Gastroesophageal sphincter (tissue), 4 donors: Measurements from ENCODE around the gene ROS1. TPM values are rescaled to one million over a fixed set of nuclear protein-coding genes. Genes with fewer than 3 reads are reported as not detected.

Experiments used
- ATAC-seq: fragments of 150-250 bp; one replicate; pipeline ENCODE4 v1.9.1; 2016; ENCODE audit warnings: mild to moderate bottlenecking, moderate library complexity
- H3K27ac ChIP-seq, 4 donors: fragments of 200-600 bp; sonication (generic) in 3 of 4; 1 replicate in 3 of 4; 2 replicates in 1 of 4; pipeline ENCODE4 v1.5.1; 2016 to 2019
- H3K27me3 ChIP-seq: fragments of 200-600 bp; sonication (generic); one replicate; pipeline ENCODE4 v1.5.1; 2019
- H3K36me3 ChIP-seq, 2 donors: fragments of 200-600 bp; sonication (generic); one replicate each; pipeline ENCODE4 v1.5.1; 2019; ENCODE audit warnings: control low read depth in 1 of 2
- H3K4me1 ChIP-seq, 3 donors: fragments of 200-600 bp; sonication (generic); 1 replicate in 2 of 3; 2 replicates in 1 of 3; pipeline ENCODE4 v1.5.1; 2016 to 2019; ENCODE audit warnings: control low read depth in 2 of 3
- H3K4me3 ChIP-seq, 2 donors: fragments of 200-600 bp; sonication (generic); one replicate each; pipeline ENCODE4 v1.5.1; 2019; ENCODE audit warnings: mild to moderate bottlenecking in 1 of 2, moderate library complexity in 1 of 2
- H3K9me3 ChIP-seq, 3 donors: fragments of 200-600 bp; sonication (generic); one replicate each; pipeline ENCODE4 v1.5.1; 2017 to 2019; ENCODE audit warnings: control low read depth in 2 of 3
- EP300 ChIP-seq: sonication (generic); formaldehyde crosslinking; IDR thresholded peaks from one replicate; pipeline ENCODE4 v1.6.1; 2017; ENCODE audit warnings: antibody characterized with exemption, mild to moderate bottlenecking
- POLR2A ChIP-seq, 2 donors: fragments of 450-650 bp; IDR thresholded peaks; one replicate each; pipeline ENCODE4 v1.6.1; 2017; ENCODE audit warnings: antibody characterized with exemption in 2 of 2, mild to moderate bottlenecking in 2 of 2, moderate library complexity in 1 of 2
- POLR2AphosphoS5 ChIP-seq: sonication (generic); formaldehyde crosslinking; IDR thresholded peaks from one replicate; pipeline ENCODE4 v1.6.1; 2017; ENCODE audit warnings: antibody characterized with exemption
- WGBS, 2 donors: methylation state at CpG; one replicate each; pipeline ENCODE4 v1.1.5; 2018; ENCODE audit warnings: low coverage in 1 of 2; 5-methylcytosine and 5-hydroxymethylcytosine counted together
- total RNA-seq, 4 donors: library from RNA; depleted of rRNA; stranded (reverse); fragments of >200 nt; gene quantifications; one replicate each; pipeline ENCODE4 v1.1.0, GENCODE V29; 2016
- TF ChIP-seq, protein P1 (sequence below), 4 experiments: fragments of 200-600 bp in 2 of 4; fragments of 450-650 bp in 2 of 4; sonication (generic) in 1 of 4; IDR thresholded peaks; one replicate each; pipeline ENCODE4 v1.5.1; 2017 to 2019; ENCODE audit warnings: antibody characterized with exemption in 4 of 4, mild to moderate bottlenecking in 2 of 4, moderate library complexity in 2 of 4

Gene ROS1
- total RNA-seq, 4 donors from 2014 or later, result 0.13 TPM; not detected in 3

DNA sequence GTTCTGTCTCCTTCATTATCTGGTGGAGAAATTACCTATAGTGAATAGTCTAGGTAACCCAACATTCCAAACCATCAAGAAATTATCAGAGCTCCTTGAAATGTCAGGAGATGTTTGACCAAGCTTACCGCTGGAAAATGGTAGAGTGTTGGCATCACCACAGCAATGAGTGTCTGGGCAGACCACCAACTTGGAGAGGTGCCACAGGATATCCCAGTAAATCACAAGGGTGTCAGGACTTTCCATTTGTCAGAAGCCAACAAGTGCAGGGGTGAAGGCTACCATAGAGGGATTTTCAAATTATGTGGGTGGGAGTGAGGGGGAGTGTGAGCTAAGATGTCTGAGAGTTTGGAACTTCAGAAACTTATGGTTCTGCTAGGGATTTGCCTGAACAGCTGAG lies 87.2 kb downstream of the ROS1 start:
- Histone ChIP-seq H3K27ac (no peak overlapping the region), H3K4me3 (no peak overlapping the region), H3K4me1 (no peaks in the 10 kb centered on the region), H3K9me3 (no peaks in the 10 kb centered on the region), H3K27me3 (no peaks in the 10 kb centered on the region), H3K36me3 (no peaks in the 10 kb centered on the region)
- no peak for ATAC-seq
- WGBS, 2 donors, result 0 to 60% methylated on average over 1 of the region's 1 CpG
- TF ChIP-seq POLR2AphosphoS5 (no peak), POLR2A (IDR thresholded peaks at IDR 0.05) (no peak), EP300 (no peak)
- TF ChIP-seq, protein P1, sequence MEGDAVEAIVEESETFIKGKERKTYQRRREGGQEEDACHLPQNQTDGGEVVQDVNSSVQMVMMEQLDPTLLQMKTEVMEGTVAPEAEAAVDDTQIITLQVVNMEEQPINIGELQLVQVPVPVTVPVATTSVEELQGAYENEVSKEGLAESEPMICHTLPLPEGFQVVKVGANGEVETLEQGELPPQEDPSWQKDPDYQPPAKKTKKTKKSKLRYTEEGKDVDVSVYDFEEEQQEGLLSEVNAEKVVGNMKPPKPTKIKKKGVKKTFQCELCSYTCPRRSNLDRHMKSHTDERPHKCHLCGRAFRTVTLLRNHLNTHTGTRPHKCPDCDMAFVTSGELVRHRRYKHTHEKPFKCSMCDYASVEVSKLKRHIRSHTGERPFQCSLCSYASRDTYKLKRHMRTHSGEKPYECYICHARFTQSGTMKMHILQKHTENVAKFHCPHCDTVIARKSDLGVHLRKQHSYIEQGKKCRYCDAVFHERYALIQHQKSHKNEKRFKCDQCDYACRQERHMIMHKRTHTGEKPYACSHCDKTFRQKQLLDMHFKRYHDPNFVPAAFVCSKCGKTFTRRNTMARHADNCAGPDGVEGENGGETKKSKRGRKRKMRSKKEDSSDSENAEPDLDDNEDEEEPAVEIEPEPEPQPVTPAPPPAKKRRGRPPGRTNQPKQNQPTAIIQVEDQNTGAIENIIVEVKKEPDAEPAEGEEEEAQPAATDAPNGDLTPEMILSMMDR (IDR thresholded peaks at IDR 0.05), result no peak

DNA sequence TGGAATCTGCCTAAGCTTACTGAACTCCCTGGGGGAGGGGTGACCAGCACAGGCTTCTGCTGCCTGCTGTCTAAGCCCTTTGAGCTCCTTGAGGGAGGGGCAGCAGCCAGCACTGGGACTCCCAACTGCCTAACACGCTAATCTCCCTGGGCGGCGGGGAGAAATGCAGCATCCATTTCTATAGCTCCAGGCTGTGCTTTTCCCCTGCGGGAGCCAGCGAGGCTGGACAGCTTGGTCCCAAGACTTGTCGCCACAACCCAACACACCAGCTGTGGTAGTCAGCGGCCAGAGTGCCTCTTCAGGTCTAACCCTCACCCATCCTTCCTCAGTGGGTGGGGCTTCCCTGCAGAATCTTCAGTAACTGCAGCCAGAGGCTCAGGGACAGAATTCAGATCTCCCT lies 95.8 kb downstream of the ROS1 start:
- no CpG with 5 or more reads among the region's 7 CpGs for WGBS, 2 donors
- H3K27me3 ChIP-seq, result no peaks in the 10 kb centered on the region
- ATAC-seq, result no peak

DNA sequence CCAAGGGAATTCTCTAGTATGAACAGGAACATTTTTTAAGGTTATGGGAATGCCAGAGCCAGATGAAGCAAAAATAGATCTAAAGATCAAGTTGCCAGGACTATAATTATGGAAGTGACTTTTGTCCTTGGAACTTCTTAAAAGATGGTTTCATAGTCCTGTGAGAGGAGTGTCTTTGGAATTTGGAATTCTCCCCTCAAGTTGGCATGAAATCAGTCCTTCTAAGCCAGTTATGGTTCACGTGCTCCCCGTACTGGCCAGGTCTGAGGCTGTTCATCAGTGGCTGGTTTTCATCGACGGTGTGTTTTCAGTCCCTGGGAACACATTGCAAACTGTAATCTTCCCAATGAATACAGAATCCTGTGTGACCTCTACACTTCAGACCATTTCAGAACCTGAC lies 97.2 kb downstream of the ROS1 start:
- Histone ChIP-seq H3K27me3 (no peaks in the 10 kb centered on the region), H3K4me3 (no peak overlapping the region), H3K9me3 (no peaks in the 10 kb centered on the region), H3K4me1 (no peaks in the 10 kb centered on the region), H3K36me3 (no peaks in the 10 kb centered on the region), H3K27ac (no peak overlapping the region)
- 55 to 65% methylated on average over 4 of the region's 4 CpGs for WGBS, 2 donors
- ATAC-seq, result no peak
- TF ChIP-seq, protein P1 (IDR thresholded peaks at IDR 0.05), result no peak
- TF ChIP-seq EP300 (no peak), POLR2AphosphoS5 (no peak), POLR2A (IDR thresholded peaks at IDR 0.05) (no peak)

More for the DNA sequence above, 95.8 kb downstream of the ROS1 start:
- TF ChIP-seq POLR2A (IDR thresholded peaks at IDR 0.05) (no peak), EP300 (no peak), POLR2AphosphoS5 (no peak)
- TF ChIP-seq, protein P1 (IDR thresholded peaks at IDR 0.05), result no peak
- no peaks in the 10 kb centered on the region for H3K4me1 ChIP-seq
- H3K36me3 ChIP-seq, result no peaks in the 10 kb centered on the region
- no peaks in the 10 kb centered on the region for H3K9me3 ChIP-seq
- no peak overlapping the region for H3K27ac ChIP-seq
- H3K4me3 ChIP-seq, result no peak overlapping the region

DNA sequence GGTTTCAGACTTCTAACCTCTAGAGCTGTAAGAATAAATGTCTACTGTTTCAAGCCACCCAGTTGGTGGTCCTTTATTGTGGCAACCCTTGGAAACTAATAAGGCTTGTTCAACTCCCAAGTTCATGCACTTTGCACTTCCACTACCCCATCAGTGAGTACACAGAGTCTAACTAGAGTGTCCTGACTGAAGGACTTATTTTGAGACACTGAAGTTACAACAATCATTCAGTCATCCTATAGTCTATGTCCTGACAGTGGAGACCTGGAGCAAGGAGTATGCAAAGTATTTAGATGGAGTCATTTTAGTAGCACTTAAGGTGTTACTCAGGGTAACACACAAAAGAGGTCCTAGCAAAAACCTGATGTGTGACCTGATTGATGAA lies 97.7 kb downstream of the ROS1 start:
- H3K9me3 ChIP-seq, result no peaks in the 10 kb centered on the region
- no peak overlapping the region for H3K27ac ChIP-seq
- no peaks in the 10 kb centered on the region for H3K36me3 ChIP-seq
- no peak for TF ChIP-seq POLR2A (IDR thresholded peaks at IDR 0.05)
- TF ChIP-seq EP300, result no peak
- TF ChIP-seq, protein P1 (IDR thresholded peaks at IDR 0.05), result no peak
- no peak for TF ChIP-seq POLR2AphosphoS5
- H3K4me3 ChIP-seq, result no peak overlapping the region
- ATAC-seq, result no peak
- H3K27me3 ChIP-seq, result no peaks in the 10 kb centered on the region
- H3K4me1 ChIP-seq, result no peaks in the 10 kb centered on the region

DNA sequence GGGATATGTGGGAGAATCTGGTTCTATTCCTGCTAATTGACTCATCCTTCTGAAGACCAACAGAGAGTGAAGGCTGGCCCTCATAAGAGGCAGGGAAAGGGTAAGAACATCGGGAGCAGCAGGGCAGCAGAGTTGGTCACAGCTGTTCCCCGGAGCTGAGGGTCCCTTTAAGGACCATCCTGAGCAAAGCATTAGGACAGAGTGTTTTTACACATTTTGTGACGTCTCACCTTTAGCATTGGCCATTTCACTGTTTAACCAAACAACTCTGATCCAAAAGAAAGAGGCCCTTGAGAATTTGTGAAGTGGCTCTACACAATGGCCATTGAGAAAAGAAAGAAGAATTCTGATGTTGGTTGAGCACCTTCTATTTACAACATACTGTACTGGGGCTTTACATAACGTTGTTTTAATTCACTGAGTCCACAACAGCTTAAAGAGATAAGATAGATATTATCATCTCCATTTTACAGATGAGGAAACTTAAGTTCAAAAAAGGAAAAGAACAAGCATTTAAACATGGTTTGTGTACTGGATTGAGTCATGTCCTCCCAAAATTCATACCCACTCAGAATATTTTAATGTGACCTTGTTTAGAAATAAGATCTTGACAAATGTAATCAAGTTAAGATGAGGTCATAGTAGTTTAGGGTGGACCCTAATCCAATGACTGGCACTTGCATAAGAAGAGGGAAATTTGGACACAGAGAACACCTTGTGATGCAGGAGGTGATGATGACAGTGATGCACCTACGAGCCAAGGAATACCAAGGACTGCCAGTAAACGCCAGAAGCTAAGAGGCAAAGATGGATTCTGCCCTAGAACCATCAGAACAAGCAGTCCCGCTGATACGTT lies 98.4 kb downstream of the ROS1 start:
- no peak overlapping the region for H3K4me3 ChIP-seq
- TF ChIP-seq EP300 (no peak), POLR2A (IDR thresholded peaks at IDR 0.05) (no peak), POLR2AphosphoS5 (no peak)
- TF ChIP-seq, protein P1 (IDR thresholded peaks at IDR 0.05), result no peak
- WGBS, 2 donors, result 72 to 77% methylated on average over 3 to 5 of the region's 8 CpGs
- H3K27me3 ChIP-seq, result no peaks in the 10 kb centered on the region
- no peaks in the 10 kb centered on the region for H3K4me1 ChIP-seq
- H3K27ac ChIP-seq, result no peak overlapping the region
- H3K9me3 ChIP-seq, result no peaks in the 10 kb centered on the region
- ATAC-seq, result no peak
- H3K36me3 ChIP-seq, result no peaks in the 10 kb centered on the region
